ENCODE data around the gene TMX4. TPM values are rescaled to one million over a fixed set of nuclear protein-coding genes. Genes with fewer than 3 reads are reported as not detected.

The TMX4 gene, protein sequence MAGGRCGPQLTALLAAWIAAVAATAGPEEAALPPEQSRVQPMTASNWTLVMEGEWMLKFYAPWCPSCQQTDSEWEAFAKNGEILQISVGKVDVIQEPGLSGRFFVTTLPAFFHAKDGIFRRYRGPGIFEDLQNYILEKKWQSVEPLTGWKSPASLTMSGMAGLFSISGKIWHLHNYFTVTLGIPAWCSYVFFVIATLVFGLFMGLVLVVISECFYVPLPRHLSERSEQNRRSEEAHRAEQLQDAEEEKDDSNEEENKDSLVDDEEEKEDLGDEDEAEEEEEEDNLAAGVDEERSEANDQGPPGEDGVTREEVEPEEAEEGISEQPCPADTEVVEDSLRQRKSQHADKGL
- total RNA-seq (2021): 11.7 and 14.9 TPM in 2 replicates
- long read RNA-seq, full-length matches to known transcripts: 94 of 95 reads
- long read RNA-seq, partial matches to known transcripts: 0 of 95 reads
- long read RNA-seq, other reads (novel, unspliced or antisense): 1 of 95 reads

- Histone ChIP-seq H3K4me2 (ENCODE audit: insufficient read depth, insufficient read length, low read length) (peak within 1 kb of the TSS; percentile 95), H3K9me3 (ENCODE audit: control insufficient read depth, low read depth, low read length) (no peaks in the 10 kb centered on the region), H3K14ac (ENCODE audit: insufficient read depth, low read length) (peak within 1 kb of the TSS; percentile 62; the same call in 1 of the 2 replicates), H4K5ac (ENCODE audit: insufficient read length, low read depth, low read length) (no peak within 1 kb of the TSS), H3K27me3 (ENCODE audit: insufficient read depth, low read length) (no peaks in the 10 kb centered on the region), H3K56ac (ENCODE audit: insufficient read length, low read depth, low read length) (no peak within 1 kb of the TSS), H4K91ac (ENCODE audit: insufficient read length, low read depth, low read length) (no peak within 1 kb of the TSS), H2BK12ac (ENCODE audit: insufficient read length, low read depth, low read length) (no peak within 1 kb of the TSS), H3K27ac (ENCODE audit: insufficient read length, low read depth, low read length) (no peak within 1 kb of the TSS), H2BK20ac (ENCODE audit: low read depth, low read length, poor library complexity, severe bottlenecking) (no peak within 1 kb of the TSS), H3K18ac (ENCODE audit: insufficient read length, low read depth, low read length) (peak within 1 kb of the TSS; percentile 35), H3T11ph (ENCODE audit: low read length) (no peak within 1 kb of the TSS), H3K23me2 (ENCODE audit: insufficient read length, low read depth, low read length, poor library complexity, severe bottlenecking) (peaks cover 3% of the 10 kb centered on the region), H2AK5ac (ENCODE audit: insufficient read length, low read length) (no peak within 1 kb of the TSS), H3K4me1 (ENCODE audit: insufficient read depth, low read length) (no peaks in the 10 kb centered on the region), H2BK120ac (ENCODE audit: low read depth, low read length, poor library complexity, severe bottlenecking) (peak within 1 kb of the TSS; percentile 40), H2AFZ (ENCODE audit: low read length) (no peak within 1 kb of the TSS), H4K20me1 (ENCODE audit: control insufficient read depth, insufficient read depth, insufficient read length) (no peaks in the 10 kb centered on the region), H3K4ac (ENCODE audit: low read depth, low read length) (no peak within 1 kb of the TSS), H4K8ac (replicated peaks; ENCODE audit: insufficient read length, low read depth, low read length) (no peak within 1 kb of the TSS), H3K23ac (ENCODE audit: insufficient read length, low read depth, low read length) (no peak within 1 kb of the TSS), H2BK15ac (ENCODE audit: low read depth, low read length) (no peak within 1 kb of the TSS), H3K9ac (ENCODE audit: extremely low read depth, insufficient read length, low read length) (peak within 1 kb of the TSS; percentile 52), H3K79me2 (ENCODE audit: insufficient read depth, low read length) (no peaks in the 10 kb centered on the region), H3K79me1 (ENCODE audit: insufficient read depth, low read depth, low read length, poor library complexity, severe bottlenecking) (no peaks in the 10 kb centered on the region), H2BK5ac (ENCODE audit: insufficient read length, low read length) (no peak within 1 kb of the TSS)
- peak; percentile 96 for DNase-seq
- Mint-ChIP-seq H3K27ac (peak within 1 kb of the TSS; percentile 46 to 99 (median 94); a peak in 5 of 7 replicates), H3K36me3 (ENCODE audit: insufficient read depth in 1 of 3, low read depth in 3 of 3) (no peaks in the 10 kb centered on the region), H3K4me3 (peak within 1 kb of the TSS; percentile 76 to 89), H3K9me3 (no peaks in the 10 kb centered on the region; a peak in 1 of 5 replicates), H3K27me3 (ENCODE audit: low read depth) (no peaks in the 10 kb centered on the region; the same call in 1 of the 2 replicates), H3K4me1 (peaks cover 0 to 10% of the 10 kb centered on the region in 2 experiments)
- WGBS (ENCODE audit: extremely low coverage, insufficient read length, low lambda C conversion rate): no CpG with 5 or more reads among the region's 83 CpGs
- TF ChIP-seq, protein P1, sequence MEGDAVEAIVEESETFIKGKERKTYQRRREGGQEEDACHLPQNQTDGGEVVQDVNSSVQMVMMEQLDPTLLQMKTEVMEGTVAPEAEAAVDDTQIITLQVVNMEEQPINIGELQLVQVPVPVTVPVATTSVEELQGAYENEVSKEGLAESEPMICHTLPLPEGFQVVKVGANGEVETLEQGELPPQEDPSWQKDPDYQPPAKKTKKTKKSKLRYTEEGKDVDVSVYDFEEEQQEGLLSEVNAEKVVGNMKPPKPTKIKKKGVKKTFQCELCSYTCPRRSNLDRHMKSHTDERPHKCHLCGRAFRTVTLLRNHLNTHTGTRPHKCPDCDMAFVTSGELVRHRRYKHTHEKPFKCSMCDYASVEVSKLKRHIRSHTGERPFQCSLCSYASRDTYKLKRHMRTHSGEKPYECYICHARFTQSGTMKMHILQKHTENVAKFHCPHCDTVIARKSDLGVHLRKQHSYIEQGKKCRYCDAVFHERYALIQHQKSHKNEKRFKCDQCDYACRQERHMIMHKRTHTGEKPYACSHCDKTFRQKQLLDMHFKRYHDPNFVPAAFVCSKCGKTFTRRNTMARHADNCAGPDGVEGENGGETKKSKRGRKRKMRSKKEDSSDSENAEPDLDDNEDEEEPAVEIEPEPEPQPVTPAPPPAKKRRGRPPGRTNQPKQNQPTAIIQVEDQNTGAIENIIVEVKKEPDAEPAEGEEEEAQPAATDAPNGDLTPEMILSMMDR (conservative IDR thresholded peaks at IDR 0.05): peak; percentile 55
These were observed at the start of gene TMX4 for GRCh38 chr20:8019246-8019997. TMX4 (minus strand) TSS chr20:8019761; CDS start chr20:8019613, 148 bp downstream.
